WI38 (cell line): ENCODE results near the gene ZNF783.
"Not testable (repeated sequence)": the region's sequence is repeated elsewhere in the genome, so short reads cannot be mapped to it uniquely, and the experiment has no call there.

Experiments
- H3K4me3 ChIP-seq: 2 replicates; pipeline ENCODE4 v1.5.1; 2011; ENCODE audit warnings: low read depth, mild to moderate bottlenecking, control low read depth, low read length
- TF ChIP-seq, protein P1 (sequence below): IDR thresholded peaks from 2 replicates; pipeline ENCODE4 v1.5.1; 2012; ENCODE audit warnings: low read depth, mild to moderate bottlenecking, control low read depth, low read length

Gene ZNF783

GRCh38 chr7:149322737-149323136 is 60.7 kb downstream of the ZNF783 start:
- no peak overlapping the region for H3K4me3 ChIP-seq
- TF ChIP-seq, protein P1, sequence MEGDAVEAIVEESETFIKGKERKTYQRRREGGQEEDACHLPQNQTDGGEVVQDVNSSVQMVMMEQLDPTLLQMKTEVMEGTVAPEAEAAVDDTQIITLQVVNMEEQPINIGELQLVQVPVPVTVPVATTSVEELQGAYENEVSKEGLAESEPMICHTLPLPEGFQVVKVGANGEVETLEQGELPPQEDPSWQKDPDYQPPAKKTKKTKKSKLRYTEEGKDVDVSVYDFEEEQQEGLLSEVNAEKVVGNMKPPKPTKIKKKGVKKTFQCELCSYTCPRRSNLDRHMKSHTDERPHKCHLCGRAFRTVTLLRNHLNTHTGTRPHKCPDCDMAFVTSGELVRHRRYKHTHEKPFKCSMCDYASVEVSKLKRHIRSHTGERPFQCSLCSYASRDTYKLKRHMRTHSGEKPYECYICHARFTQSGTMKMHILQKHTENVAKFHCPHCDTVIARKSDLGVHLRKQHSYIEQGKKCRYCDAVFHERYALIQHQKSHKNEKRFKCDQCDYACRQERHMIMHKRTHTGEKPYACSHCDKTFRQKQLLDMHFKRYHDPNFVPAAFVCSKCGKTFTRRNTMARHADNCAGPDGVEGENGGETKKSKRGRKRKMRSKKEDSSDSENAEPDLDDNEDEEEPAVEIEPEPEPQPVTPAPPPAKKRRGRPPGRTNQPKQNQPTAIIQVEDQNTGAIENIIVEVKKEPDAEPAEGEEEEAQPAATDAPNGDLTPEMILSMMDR = no peak

- H3K4me3 ChIP-seq = no peak overlapping the region
- TF ChIP-seq, protein P1 = no peak
Measured at GRCh38 chr7:149325248-149325647, 63.3 kb downstream of the ZNF783 start.

DNA sequence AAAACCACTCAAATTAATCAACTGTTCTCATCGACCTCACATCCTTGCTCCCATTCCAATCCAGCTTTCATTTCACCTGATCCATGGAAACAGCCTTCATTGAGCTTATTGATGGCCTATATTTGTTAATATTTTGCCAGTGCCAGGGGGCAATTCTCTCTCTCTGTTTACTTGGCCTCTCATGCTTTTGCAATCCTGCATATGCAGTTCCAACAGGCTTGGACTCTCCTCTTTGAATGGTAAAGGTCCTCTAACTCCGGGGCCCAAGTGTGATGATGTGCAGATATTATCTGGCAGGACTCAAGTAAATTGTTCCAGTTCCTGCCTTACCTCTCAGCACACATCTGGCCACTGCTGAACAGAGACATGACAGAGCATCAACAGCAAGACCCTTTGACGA is 67.3 kb downstream of the ZNF783 start:
- H3K4me3 ChIP-seq = no peak overlapping the region
- TF ChIP-seq, protein P1 = no peak

GRCh38 chr7:149329766-149330334 is 67.9 kb downstream of the ZNF783 start:
- no peak overlapping the region for H3K4me3 ChIP-seq
- TF ChIP-seq, protein P1 = no peak

GRCh38 chr7:149330914-149331567 is 69.0 kb downstream of the ZNF783 start:
- H3K4me3 ChIP-seq = no peak overlapping the region
- TF ChIP-seq, protein P1 = no peak

DNA sequence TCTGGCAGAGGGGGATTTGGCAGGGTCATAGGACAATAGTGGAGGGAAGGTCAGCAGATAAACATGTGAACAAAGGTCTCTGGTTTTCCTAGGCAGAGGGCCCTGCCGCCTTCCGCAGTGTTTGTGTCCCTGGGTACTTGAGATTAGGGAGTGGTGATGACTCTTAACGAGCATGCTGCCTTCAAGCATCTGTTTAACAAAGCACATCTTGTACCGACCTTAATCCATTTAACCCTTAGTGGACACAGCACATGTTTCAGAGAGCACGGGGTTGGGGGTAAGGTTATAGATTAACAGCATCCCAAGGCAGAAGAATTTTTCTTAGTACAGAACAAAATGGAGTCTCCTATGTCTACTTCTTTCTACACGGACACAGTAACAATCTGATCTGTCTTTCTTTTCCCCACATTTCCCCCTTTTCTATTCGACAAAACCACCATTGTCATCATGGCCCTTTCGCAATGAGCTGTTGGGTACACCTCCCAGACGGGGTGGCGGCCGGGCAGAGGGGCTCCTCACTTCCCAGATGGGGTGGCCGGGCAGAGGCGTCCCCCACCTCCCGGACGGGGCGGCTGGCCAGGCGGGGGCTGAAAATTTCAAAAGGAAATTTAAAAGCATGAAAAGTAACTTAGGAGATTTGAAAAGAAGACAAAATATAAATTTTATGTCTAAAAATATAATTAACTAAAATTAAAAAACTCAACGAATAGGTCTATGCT is 70.8 kb downstream of the ZNF783 start:
- not testable (repeated sequence) for H3K4me3 ChIP-seq

- TF ChIP-seq, protein P1 = no peak
- no peak overlapping the region for H3K4me3 ChIP-seq
Measured at GRCh38 chr7:149333321-149333717, 71.3 kb downstream of the ZNF783 start.
